K562 (cell line): ENCODE measurements around the gene SLC16A5. TPM values are rescaled to one million over a fixed set of nuclear protein-coding genes. Genes with fewer than 3 reads are reported as not detected.
A peak's percentile ranks its signal among the peaks of the same experiment; 100 is the strongest.

Experiments
- ATF7 ChIP-seq: fragments of 450-650 bp; IDR thresholded peaks from 2 replicates; pipeline ENCODE4 v1.7.1; 2014; ENCODE audit warnings: mild to moderate bottlenecking, moderate library complexity
- CREBBP ChIP-seq: IDR thresholded peaks from one replicate; pipeline ENCODE4 v1.6.1; 2012; ENCODE audit warnings: low read depth, mild to moderate bottlenecking, control low read depth, inconsistent platforms, low read length
- DDX20 ChIP-seq: fragments of 450-650 bp; IDR thresholded peaks from 2 replicates; pipeline ENCODE4 v1.6.1; 2016; ENCODE audit warnings: missing genetic modification characterization, low read depth, mild to moderate bottlenecking, missing compliant biosample characterization, moderate library complexity
- FOXK2 ChIP-seq, 2 experiments: fragments of 450-650 bp; IDR thresholded peaks in 1 of 2; conservative IDR thresholded peaks in 1 of 2; 2 replicates each; pipeline ENCODE4 v1.6.1; 2016; ENCODE audit warnings: low read depth in 2 of 2, mild to moderate bottlenecking in 1 of 2
- HBP1 ChIP-seq: fragments of 450-650 bp; formaldehyde crosslinking; IDR thresholded peaks from 2 replicates; pipeline ENCODE4 v1.4.0; 2022; ENCODE audit warnings: missing genetic modification characterization
- HDAC6 ChIP-seq: IDR thresholded peaks from 2 replicates; pipeline ENCODE4 v1.6.1; 2012; ENCODE audit warnings: low read depth, mild to moderate bottlenecking, control low read depth, inconsistent platforms, low read length, moderate library complexity
- KAT2B ChIP-seq: IDR thresholded peaks from one replicate; pipeline ENCODE4 v1.6.1; 2012; ENCODE audit warnings: low read depth, mild to moderate bottlenecking, control low read depth, inconsistent platforms, low read length, moderate library complexity
- KDM2B ChIP-seq: fragments of 250-450 bp; sonication (Bioruptor Pico); IDR thresholded peaks from 2 replicates; pipeline ENCODE4 v1.8.0; 2021; ENCODE audit warnings: mild to moderate bottlenecking, moderate library complexity
- KDM4B ChIP-seq, 2 experiments: fragments of 450-650 bp in 1 of 2; sonication (generic) in 1 of 2; IDR thresholded peaks; 2 replicates each; pipeline ENCODE4 v1.6.1; 2016 to 2017; ENCODE audit warnings: borderline replicate concordance in 2 of 2, antibody characterized with exemption in 1 of 2, low read depth in 1 of 2, mild to moderate bottlenecking in 1 of 2
- NFATC3 ChIP-seq: fragments of 450-650 bp; IDR thresholded peaks from 2 replicates; pipeline ENCODE4 v1.6.1; 2017; ENCODE audit warnings: mild to moderate bottlenecking
- NFIC ChIP-seq: fragments of 450-650 bp; IDR thresholded peaks from 2 replicates; pipeline ENCODE4 v1.6.1; 2017; ENCODE audit warnings: mild to moderate bottlenecking, inconsistent platforms
- NR3C1 ChIP-seq: sonication (generic); formaldehyde crosslinking; IDR thresholded peaks from 2 replicates; pipeline ENCODE4 v1.8.1; 2022; ENCODE audit warnings: missing genetic modification reagents
- PHF8 ChIP-seq: fragments of 200-600 bp; sonication (generic); IDR thresholded peaks from 2 replicates; pipeline ENCODE4 v1.6.1; 2012; ENCODE audit warnings: mixed run types, mild to moderate bottlenecking, inconsistent platforms, low read length, moderate library complexity, borderline replicate concordance
- POLR2G ChIP-seq: fragments of 200-400 bp; formaldehyde crosslinking; IDR thresholded peaks from 2 replicates; pipeline ENCODE4 v1.6.1; 2017; ENCODE audit warnings: low read depth, mild to moderate bottlenecking, antibody characterized with exemption, low read length, moderate library complexity
- PRPF4 ChIP-seq: fragments of 200-400 bp; formaldehyde crosslinking; IDR thresholded peaks from one replicate; pipeline ENCODE4 v1.6.1; 2017; ENCODE audit warnings: low read length, low read depth, mild to moderate bottlenecking; ENCODE audit not compliant: insufficient read depth, poor library complexity, severe bottlenecking
- RBM17 ChIP-seq: fragments of 200-400 bp; formaldehyde crosslinking; IDR thresholded peaks from 2 replicates; pipeline ENCODE4 v1.6.1; 2017; ENCODE audit warnings: low read depth, mild to moderate bottlenecking, low read length, borderline replicate concordance
- SAFB2 ChIP-seq: fragments of 200-400 bp; formaldehyde crosslinking; IDR thresholded peaks from 2 replicates; pipeline ENCODE4 v1.6.1; 2018; ENCODE audit warnings: borderline replicate concordance, low read length, low read depth, moderate library complexity; ENCODE audit not compliant: severe bottlenecking
- STAT5B ChIP-seq: fragments of 250-450 bp; sonication (Bioruptor Pico); IDR thresholded peaks from 2 replicates; pipeline ENCODE4 v1.8.0; 2021; ENCODE audit warnings: mild to moderate bottlenecking, inconsistent platforms
- TFAP4 ChIP-seq: sonication (generic); formaldehyde crosslinking; IDR thresholded peaks from 2 replicates; pipeline ENCODE4 v1.8.0; 2022; ENCODE audit warnings: missing genetic modification reagents, mild to moderate bottlenecking, moderate library complexity, borderline replicate concordance
- TRIM24 ChIP-seq, 2 experiments: fragments of 450-650 bp; IDR thresholded peaks; 2 replicates each; pipeline ENCODE4 v1.6.1; 2016
- ZNF124 ChIP-seq: sonication (generic); formaldehyde crosslinking; IDR thresholded peaks from 2 replicates; pipeline ENCODE4 v1.8.1; 2022; ENCODE audit warnings: missing genetic modification reagents
- ZNF146 ChIP-seq: IDR thresholded peaks from one replicate; pipeline ENCODE4 v1.6.1; 2018; ENCODE audit warnings: missing compliant biosample characterization; ENCODE audit not compliant: unreplicated experiment
- ZNF311 ChIP-seq: fragments of 250-450 bp; sonication (Bioruptor Pico); IDR thresholded peaks from 2 replicates; pipeline ENCODE4 v1.4.0; 2020; ENCODE audit warnings: mild to moderate bottlenecking, moderate library complexity
- ZNF668 ChIP-seq: fragments of 250-450 bp; sonication (Bioruptor Pico); IDR thresholded peaks from 2 replicates; pipeline ENCODE4 v1.8.0; 2022; ENCODE audit warnings: mild to moderate bottlenecking, inconsistent platforms
- ZNF75A ChIP-seq: fragments of 450-650 bp; formaldehyde crosslinking; IDR thresholded peaks from 2 replicates; pipeline ENCODE4 v1.4.0; 2020; ENCODE audit warnings: mild to moderate bottlenecking
- ZNF764 ChIP-seq: fragments of 250-450 bp; sonication (Bioruptor Pico); IDR thresholded peaks from 2 replicates; pipeline ENCODE4 v1.4.0; 2020; ENCODE audit warnings: low read depth, mild to moderate bottlenecking, moderate library complexity
- ZSCAN29 ChIP-seq: fragments of 450-650 bp; IDR thresholded peaks from 2 replicates; pipeline ENCODE4 v1.6.1; 2017
- polyA plus RNA-seq, 8 experiments: library from polyadenylated mRNA; depleted of rRNA in 4 of 8; stranded (reverse) in 5 of 8; unstranded in 3 of 8; fragments of >200 nt; fragmentation: Nextera tagmentation in 2 of 8; fragmentation: Illumina TruSeq in 1 of 8; extraction: Ambion mirVana in 2 of 8; extraction: Trizol in 1 of 8; gene quantifications; 2 replicates each; pipeline versions ENCODE4 v1.2.1 to v1.2.3, GENCODE V29; 2011 to 2014; ENCODE audit warnings: inconsistent platforms in 1 of 8, missing spikeins in 1 of 8
- total RNA-seq, 7 experiments: library from RNA; depleted of rRNA in 6 of 7; stranded (reverse); fragments of >200 nt in 6 of 7; fragmentation: Illumina TruSeq in 2 of 7; extraction: Trizol in 2 of 7; gene quantifications; 2 replicates each; pipeline versions ENCODE4 v1.2.1 to v1.2.3, GENCODE V29; 2011 to 2021; ENCODE audit warnings: low replicate concordance in 1 of 7
- TF ChIP-seq, protein P1 (sequence below): sonication (generic); formaldehyde crosslinking; IDR thresholded peaks from 2 replicates; pipeline ENCODE4 v1.8.0; 2022; ENCODE audit warnings: mild to moderate bottlenecking, missing genetic modification reagents

SLC16A5 gene
- total and polyA plus RNA-seq, 9 of the 15 experiments (the other 6 are each of a cell fraction or from before 2014, with no cell fraction given): 0.06 to 2.6 (median 0.91) TPM

DNA sequence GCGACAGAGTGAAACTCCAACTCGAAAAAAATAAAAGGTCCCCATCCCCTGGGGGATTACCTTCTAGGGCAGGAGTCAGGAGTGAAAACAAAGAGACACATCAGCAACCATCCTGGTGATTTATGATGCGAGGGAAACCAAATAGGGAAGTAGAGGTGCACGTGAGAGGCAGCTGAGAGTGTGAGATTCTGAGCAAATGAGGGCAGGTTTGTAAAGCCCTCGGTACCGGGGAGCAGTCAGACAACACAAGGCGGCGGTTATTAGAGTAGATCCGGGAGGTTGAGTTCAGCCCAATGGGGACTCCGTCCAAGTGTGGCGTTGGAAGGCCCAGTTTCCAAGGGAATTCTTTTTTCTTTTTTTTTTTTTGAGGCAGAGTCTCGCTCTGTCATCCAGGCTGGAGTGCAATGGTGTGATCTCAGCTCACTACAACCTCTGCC lies 14.6 kb downstream of the SLC16A5 start (continued):
- no peak for TF ChIP-seq NFATC3
- TF ChIP-seq, protein P1, sequence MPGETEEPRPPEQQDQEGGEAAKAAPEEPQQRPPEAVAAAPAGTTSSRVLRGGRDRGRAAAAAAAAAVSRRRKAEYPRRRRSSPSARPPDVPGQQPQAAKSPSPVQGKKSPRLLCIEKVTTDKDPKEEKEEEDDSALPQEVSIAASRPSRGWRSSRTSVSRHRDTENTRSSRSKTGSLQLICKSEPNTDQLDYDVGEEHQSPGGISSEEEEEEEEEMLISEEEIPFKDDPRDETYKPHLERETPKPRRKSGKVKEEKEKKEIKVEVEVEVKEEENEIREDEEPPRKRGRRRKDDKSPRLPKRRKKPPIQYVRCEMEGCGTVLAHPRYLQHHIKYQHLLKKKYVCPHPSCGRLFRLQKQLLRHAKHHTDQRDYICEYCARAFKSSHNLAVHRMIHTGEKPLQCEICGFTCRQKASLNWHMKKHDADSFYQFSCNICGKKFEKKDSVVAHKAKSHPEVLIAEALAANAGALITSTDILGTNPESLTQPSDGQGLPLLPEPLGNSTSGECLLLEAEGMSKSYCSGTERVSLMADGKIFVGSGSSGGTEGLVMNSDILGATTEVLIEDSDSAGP (CRISPR knock-in tag): no peak
- TF ChIP-seq ZNF668 (CRISPR knock-in tag): no peak
- TF ChIP-seq SAFB2: no peak
- no peak for TF ChIP-seq RBM17
- no peak for TF ChIP-seq NFIC
- no peak for TF ChIP-seq ZSCAN29
- TF ChIP-seq HBP1 (CRISPR knock-in tag): no peak
- no peak for TF ChIP-seq ZNF764 (CRISPR knock-in tag)
- TF ChIP-seq DDX20: no peak
- no peak for TF ChIP-seq PHF8
- no peak for TF ChIP-seq ZNF146
- no peak for TF ChIP-seq HDAC6
- no peak for TF ChIP-seq PRPF4
- no peak for TF ChIP-seq NR3C1
- no peak for TF ChIP-seq KDM4B (IDR thresholded peaks at IDR 0.05; ENCODE audit: borderline replicate concordance in 2 of 2, low read depth in 1 of 2)
- TF ChIP-seq ZNF124 (CRISPR knock-in tag): no peak
- no peak for TF ChIP-seq CREBBP
- no peak for TF ChIP-seq KDM2B
- TF ChIP-seq ZNF311 (CRISPR knock-in tag): no peak
- no peak for TF ChIP-seq KAT2B
- TF ChIP-seq ZNF75A (CRISPR knock-in tag): no peak
- peak; percentile 38; the same call in 1 of the 2 replicates for TF ChIP-seq TFAP4 (CRISPR knock-in tag)
- TF ChIP-seq FOXK2 (conservative IDR thresholded peaks at IDR 0.05 in 1 of 2, IDR thresholded peaks at IDR 0.05 in 1 of 2; ENCODE audit: low read depth in 2 of 2): 0 out of 4 replicates have a peak, but pooled peaks of 1 of the 2 experiments have one; percentile 37
- no peak for TF ChIP-seq TRIM24 (IDR thresholded peaks at IDR 0.05)
- TF ChIP-seq ATF7: 0 out of 2 replicates have a peak, but pooled peaks have one; percentile 14
- TF ChIP-seq POLR2G: no peak
- no peak for TF ChIP-seq STAT5B (CRISPR knock-in tag)
